Spleen (tissue), 11 donors: Measurements from ENCODE around the gene CDH8. TPM values are rescaled to one million over a fixed set of nuclear protein-coding genes. Genes with fewer than 3 reads are reported as not detected.

Source experiments
- DNase-seq: peaks from one replicate; pipeline ENCODE4 v3.0.0-alpha.2; 2020
- H3K27ac ChIP-seq, 8 donors: fragments of 200-600 bp; sonication (generic) in 7 of 8; 1 replicate in 4 of 8; 2 replicates in 4 of 8; pipeline versions ENCODE4 v1.5.0 to v1.8.0; 2016 to 2021; ENCODE audit warnings: inconsistent platforms in 4 of 8, mild to moderate bottlenecking in 4 of 8, moderate library complexity in 1 of 8
- H3K27me3 ChIP-seq, 7 donors: fragments of 200-600 bp; sonication (generic) in 6 of 7; replicated peaks in 1 of 7; 1 replicate in 4 of 7; 2 replicates in 3 of 7; pipeline versions ENCODE4 v1.5.0 to v1.8.0; 2016 to 2021; ENCODE audit warnings: inconsistent platforms in 3 of 7, mild to moderate bottlenecking in 1 of 7
- H3K36me3 ChIP-seq, 6 donors: fragments of 200-600 bp; sonication (generic) in 5 of 6; 1 replicate in 4 of 6; 2 replicates in 2 of 6; pipeline versions ENCODE4 v1.5.0 to v1.8.0; 2016 to 2021; ENCODE audit warnings: inconsistent platforms in 2 of 6
- H3K4me1 ChIP-seq, 6 donors: fragments of 200-600 bp; sonication (generic) in 5 of 6; 1 replicate in 3 of 6; 2 replicates in 3 of 6; pipeline versions ENCODE4 v1.5.0 to v1.8.0; 2016 to 2021; ENCODE audit warnings: inconsistent platforms in 3 of 6
- H3K4me3 ChIP-seq, 8 donors: fragments of 200-600 bp; sonication (generic) in 7 of 8; 1 replicate in 4 of 8; 2 replicates in 4 of 8; pipeline versions ENCODE4 v1.5.0 to v1.8.0; 2016 to 2021; ENCODE audit warnings: inconsistent platforms in 4 of 8, mild to moderate bottlenecking in 4 of 8, moderate library complexity in 2 of 8
- H3K9me3 ChIP-seq, 8 donors: fragments of 200-600 bp; sonication (generic) in 7 of 8; 1 replicate in 4 of 8; 2 replicates in 4 of 8; pipeline versions ENCODE4 v1.5.0 to v1.8.0; 2016 to 2021; ENCODE audit warnings: inconsistent platforms in 4 of 8
- POLR2A ChIP-seq, 3 donors: fragments of 450-650 bp; IDR thresholded peaks; one replicate each; pipeline ENCODE4 v1.5.1; 2017; ENCODE audit warnings: antibody characterized with exemption in 3 of 3, mild to moderate bottlenecking in 1 of 3
- POLR2AphosphoS5 ChIP-seq, 3 donors: sonication (generic); formaldehyde crosslinking; IDR thresholded peaks; one replicate each; pipeline ENCODE4 v1.5.1; 2017; ENCODE audit warnings: antibody characterized with exemption in 3 of 3
- WGBS, 5 donors: extraction: QIAGEN DNeasy Blood & Tissue Kit in 3 of 5; methylation state at CpG; one replicate each; pipeline versions ENCODE4 v1.1.5 to v1.1.7; 2013 to 2018; 5-methylcytosine and 5-hydroxymethylcytosine counted together
- intact Hi-C: fragments of 100-400 bp; cut with DNase I; formaldehyde crosslinking; loops from one replicate; pipeline ENCODE4 v1.15.0; 2023; ENCODE audit warnings: low total_unique reads
- polyA plus RNA-seq, 3 donors: library from polyadenylated mRNA; stranded (reverse); fragments of 200-250 nt; gene quantifications; one replicate each; pipeline ENCODE4 v1.2.1, GENCODE V29; 2013
- total RNA-seq, 7 donors: library from RNA; depleted of rRNA in 3 of 7; stranded (reverse); fragments of >200 nt in 3 of 7; fragmentation: NEBNext Ultra II Directional in 4 of 7; extraction: Animal tissue kit (Norgen Biotek cat#: 25700) in 4 of 7; gene quantifications; one replicate each; pipeline versions ENCODE4 v1.1.0 to v1.2.1, GENCODE V29; 2016 to 2021
- TF ChIP-seq, protein P1 (sequence below), 11 experiments: fragments of 200-600 bp in 7 of 11; fragments of 450-650 bp in 4 of 11; sonication (generic) in 4 of 11; IDR thresholded peaks in 8 of 11; conservative IDR thresholded peaks in 3 of 11; 1 replicate in 7 of 11; 2 replicates in 4 of 11; pipeline versions ENCODE4 v1.4.0 to v1.8.0; 2016 to 2021; ENCODE audit warnings: antibody characterized with exemption in 11 of 11, inconsistent platforms in 4 of 11, mild to moderate bottlenecking in 1 of 11
- donor health status: healthy with polysubstance abuse.
- donor health status: DM: no; HTN: no; CAD: no; lungs with moderate emphysema.
- donor health status: DM: no; HTN: no; CAD: no.
- donor health status: Bipolar disorder and iron deficiency.
- donor health status: healthy.
- donor health status: DM: no; HTN: no; CAD: no.
- donor health status: DM: yes; HTN: yes; CAD: no.

The CDH8 gene
- total and polyA plus RNA-seq, 10 donors: under 0.01 to 1.4 (median under 0.01) TPM; not detected in 7

DNA sequence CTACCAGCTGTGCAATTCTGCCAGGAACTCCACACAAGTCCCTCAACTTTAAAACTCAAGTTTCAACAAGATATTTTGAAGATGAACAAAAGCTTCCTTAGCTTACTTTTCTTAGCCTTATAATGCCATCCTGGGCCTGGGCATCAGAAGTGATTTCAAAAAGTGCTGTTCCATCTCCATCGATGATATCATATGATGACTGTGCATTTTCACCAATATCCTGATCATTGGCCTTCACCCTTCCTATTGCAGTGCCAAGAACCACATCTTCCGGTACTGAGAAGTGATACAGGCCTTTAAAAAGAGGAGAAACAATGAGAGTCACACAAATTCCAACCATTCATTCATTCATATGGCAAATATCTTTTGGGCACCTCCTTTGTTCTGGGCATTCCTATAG, 215.4 kb downstream of the CDH8 start:
- no peak for DNase-seq
- H3K4me1 ChIP-seq: no peaks in the 10 kb centered on the region
- 59 to 83% (median 70%) methylated on average over 2 of the region's 2 CpGs for WGBS, 5 donors
- no peaks in the 10 kb centered on the region for H3K36me3 ChIP-seq
- no peak for TF ChIP-seq POLR2AphosphoS5 (IDR thresholded peaks at IDR 0.05)
- TF ChIP-seq, protein P1, sequence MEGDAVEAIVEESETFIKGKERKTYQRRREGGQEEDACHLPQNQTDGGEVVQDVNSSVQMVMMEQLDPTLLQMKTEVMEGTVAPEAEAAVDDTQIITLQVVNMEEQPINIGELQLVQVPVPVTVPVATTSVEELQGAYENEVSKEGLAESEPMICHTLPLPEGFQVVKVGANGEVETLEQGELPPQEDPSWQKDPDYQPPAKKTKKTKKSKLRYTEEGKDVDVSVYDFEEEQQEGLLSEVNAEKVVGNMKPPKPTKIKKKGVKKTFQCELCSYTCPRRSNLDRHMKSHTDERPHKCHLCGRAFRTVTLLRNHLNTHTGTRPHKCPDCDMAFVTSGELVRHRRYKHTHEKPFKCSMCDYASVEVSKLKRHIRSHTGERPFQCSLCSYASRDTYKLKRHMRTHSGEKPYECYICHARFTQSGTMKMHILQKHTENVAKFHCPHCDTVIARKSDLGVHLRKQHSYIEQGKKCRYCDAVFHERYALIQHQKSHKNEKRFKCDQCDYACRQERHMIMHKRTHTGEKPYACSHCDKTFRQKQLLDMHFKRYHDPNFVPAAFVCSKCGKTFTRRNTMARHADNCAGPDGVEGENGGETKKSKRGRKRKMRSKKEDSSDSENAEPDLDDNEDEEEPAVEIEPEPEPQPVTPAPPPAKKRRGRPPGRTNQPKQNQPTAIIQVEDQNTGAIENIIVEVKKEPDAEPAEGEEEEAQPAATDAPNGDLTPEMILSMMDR (IDR thresholded peaks at IDR 0.05 in 8 of 11, conservative IDR thresholded peaks at IDR 0.05 in 3 of 11): no peak
- H3K4me3 ChIP-seq: no peak overlapping the region
- no peaks in the 10 kb centered on the region for H3K27me3 ChIP-seq
- no peak overlapping the region for H3K27ac ChIP-seq
- H3K9me3 ChIP-seq: peaks cover 0 to 6% (median 0%) of the 10 kb centered on the region in 8 donors
- intact Hi-C loops: no loop called here

- Histone ChIP-seq H3K27me3 (no peaks in the 10 kb centered on the region), H3K27ac (no peak overlapping the region), H3K36me3 (no peaks in the 10 kb centered on the region), H3K4me1 (no peaks in the 10 kb centered on the region), H3K4me3 (no peak overlapping the region), H3K9me3 (peaks cover 0 to 6% (median 0%) of the 10 kb centered on the region in 8 donors)
- TF ChIP-seq POLR2AphosphoS5 (IDR thresholded peaks at IDR 0.05) (no peak), POLR2A (IDR thresholded peaks at IDR 0.05) (no peak)
- TF ChIP-seq, protein P1 (IDR thresholded peaks at IDR 0.05 in 8 of 11, conservative IDR thresholded peaks at IDR 0.05 in 3 of 11): no peak
- no peak for DNase-seq
- intact Hi-C loops: no loop called here
Observed at GRCh38 chr16:61820398-61820797, 215.8 kb downstream of the CDH8 start.

- TF ChIP-seq, protein P1 (IDR thresholded peaks at IDR 0.05 in 8 of 11, conservative IDR thresholded peaks at IDR 0.05 in 3 of 11): no peak
- TF ChIP-seq POLR2A (IDR thresholded peaks at IDR 0.05) (no peak), POLR2AphosphoS5 (IDR thresholded peaks at IDR 0.05) (no peak)
- Histone ChIP-seq H3K36me3 (no peaks in the 10 kb centered on the region), H3K9me3 (peaks cover 0 to 6% (median 0%) of the 10 kb centered on the region in 8 donors), H3K27me3 (no peaks in the 10 kb centered on the region), H3K4me3 (no peak overlapping the region), H3K4me1 (no peaks in the 10 kb centered on the region), H3K27ac (no peak overlapping the region)
- 80 to 96% (median 90%) methylated on average over 1 of the region's 1 CpG for WGBS, 5 donors
- no peak for DNase-seq
- intact Hi-C loops: no loop called here
Observed at GRCh38 chr16:61818850-61819249, 217.4 kb downstream of the CDH8 start.

- no peaks in the 10 kb centered on the region for H3K36me3 ChIP-seq
- no peaks in the 10 kb centered on the region for H3K27me3 ChIP-seq
- H3K27ac ChIP-seq: no peak overlapping the region
- H3K9me3 ChIP-seq: peaks cover 0 to 11% (median 0%) of the 10 kb centered on the region in 8 donors
- TF ChIP-seq POLR2A (IDR thresholded peaks at IDR 0.05) (no peak), POLR2AphosphoS5 (IDR thresholded peaks at IDR 0.05) (no peak)
- TF ChIP-seq, protein P1 (IDR thresholded peaks at IDR 0.05 in 8 of 11, conservative IDR thresholded peaks at IDR 0.05 in 3 of 11): no peak
- no peak overlapping the region for H3K4me3 ChIP-seq
- no peak for DNase-seq
- 84 to 90% (median 86%) methylated on average over 8 of the region's 8 CpGs for WGBS, 5 donors
- intact Hi-C loops: no loop called here
- H3K4me1 ChIP-seq: no peaks in the 10 kb centered on the region
Observed at GRCh38 chr16:61817583-61818278, 218.5 kb downstream of the CDH8 start.
